ENCODE measurements around the gene SLC46A2.

- TF ChIP-seq CTCF (conservative IDR thresholded peaks at IDR 0.05; ENCODE audit: low read depth in 2 of 2) (no peak), POLR2AphosphoS5 (IDR thresholded peaks at IDR 0.05; ENCODE audit: low read depth) (no peak), JUNB (IDR thresholded peaks at IDR 0.05; ENCODE audit: unreplicated experiment) (no peak), EZH2 (IDR thresholded peaks at IDR 0.05; ENCODE audit: low read depth, unreplicated experiment) (no peak), EZH2phosphoT487 (IDR thresholded peaks at IDR 0.05; ENCODE audit: unreplicated experiment) (no peak), REST (IDR thresholded peaks at IDR 0.05; ENCODE audit: unreplicated experiment) (no peak), ETS1 (IDR thresholded peaks at IDR 0.05) (no peak)
Observed at GRCh38 chr9:112850840-112851239, 39.8 kb downstream of the SLC46A2 start.
